ENCODE data around the gene ST6GALNAC4.

GRCh38 chr9:127884976-127885490 is 31.8 kb downstream of the ST6GALNAC4 start:
- no peak for TF ChIP-seq POLR2A (IDR thresholded peaks at IDR 0.05)
- TF ChIP-seq CTCF (IDR thresholded peaks at IDR 0.05), result no peak

Data from lower leg skin (tissue), 3 donors.